Measurements from ENCODE around the gene MALAT1. TPM values are rescaled to one million over a fixed set of nuclear protein-coding genes. Genes with fewer than 3 reads are reported as not detected.

Gene MALAT1
- total and polyA plus RNA-seq, 2 of the 13 experiments (the other 11 are each of a cell fraction or from before 2014, with no cell fraction given): 143 to 1,237 TPM

DNA sequence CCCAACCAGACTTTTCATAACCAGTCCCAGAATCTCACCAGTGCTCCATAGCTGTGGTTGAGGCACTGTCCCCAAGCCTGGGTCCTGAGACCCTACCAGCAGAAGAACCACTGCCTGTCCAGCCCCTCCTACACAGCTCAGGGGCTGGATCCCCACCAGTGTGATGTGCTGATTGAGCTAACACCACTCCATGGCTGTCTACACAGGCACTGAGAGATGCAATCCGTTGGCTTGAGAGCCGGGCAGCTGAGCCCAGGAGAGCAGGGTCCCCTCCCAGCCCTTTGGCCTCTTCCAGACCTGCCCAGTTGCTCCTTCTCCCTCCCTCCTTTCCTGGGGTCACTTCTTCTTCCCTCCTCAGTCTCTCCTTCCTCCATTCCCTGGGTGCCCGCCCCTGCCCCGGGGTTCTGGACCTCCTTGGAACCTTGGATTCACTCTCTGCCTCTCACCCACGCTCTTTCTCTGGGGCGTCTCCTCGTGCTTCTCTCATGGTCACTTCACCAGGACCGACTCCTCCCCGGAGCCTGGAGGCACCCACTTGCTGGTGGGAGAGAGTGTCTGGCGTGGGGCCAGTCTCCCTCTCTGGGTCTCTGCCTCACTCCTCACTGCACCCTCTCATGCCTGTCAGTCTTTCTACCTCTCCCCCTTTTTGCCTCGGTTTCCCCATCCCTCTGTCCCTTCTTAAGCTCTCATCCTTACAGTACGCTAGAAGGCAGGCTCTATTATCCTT, 25.3 kb downstream of the MALAT1 start (continued):
- TF ChIP-seq, protein P1, sequence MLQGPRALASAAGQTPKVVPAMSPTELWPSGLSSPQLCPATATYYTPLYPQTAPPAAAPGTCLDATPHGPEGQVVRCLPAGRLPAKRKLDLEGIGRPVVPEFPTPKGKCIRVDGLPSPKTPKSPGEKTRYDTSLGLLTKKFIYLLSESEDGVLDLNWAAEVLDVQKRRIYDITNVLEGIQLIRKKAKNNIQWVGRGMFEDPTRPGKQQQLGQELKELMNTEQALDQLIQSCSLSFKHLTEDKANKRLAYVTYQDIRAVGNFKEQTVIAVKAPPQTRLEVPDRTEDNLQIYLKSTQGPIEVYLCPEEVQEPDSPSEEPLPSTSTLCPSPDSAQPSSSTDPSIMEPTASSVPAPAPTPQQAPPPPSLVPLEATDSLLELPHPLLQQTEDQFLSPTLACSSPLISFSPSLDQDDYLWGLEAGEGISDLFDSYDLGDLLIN (CRISPR knock-in tag; IDR thresholded peaks at IDR 0.05; ENCODE audit: borderline replicate concordance): no peak
- TF ChIP-seq DR1 (CRISPR knock-in tag; IDR thresholded peaks at IDR 0.05): no peak
- TF ChIP-seq ZNF589 (CRISPR knock-in tag; conservative IDR thresholded peaks at IDR 0.05): no peak
- no peak for TF ChIP-seq ZNF747 (CRISPR knock-in tag; IDR thresholded peaks at IDR 0.05; ENCODE audit: borderline replicate concordance)
- TF ChIP-seq HOXA7 (CRISPR knock-in tag; IDR thresholded peaks at IDR 0.05): no peak
- TF ChIP-seq YY1 (IDR thresholded peaks at IDR 0.05; ENCODE audit: insufficient read depth, insufficient replicate concordance, low read depth, low read length): no peak
- TF ChIP-seq ZNF713 (CRISPR knock-in tag; IDR thresholded peaks at IDR 0.05): no peak
- no peak for TF ChIP-seq SNRNP70 (IDR thresholded peaks at IDR 0.05; ENCODE audit: low read depth, low read length)
- TF ChIP-seq IKZF1 (IDR thresholded peaks at IDR 0.05): no peak
- TF ChIP-seq NCOA1 (CRISPR knock-in tag; IDR thresholded peaks at IDR 0.05): no peak
- TF ChIP-seq MYNN (CRISPR knock-in tag; IDR thresholded peaks at IDR 0.05; ENCODE audit: low read depth): no peak
- TF ChIP-seq, protein P2, sequence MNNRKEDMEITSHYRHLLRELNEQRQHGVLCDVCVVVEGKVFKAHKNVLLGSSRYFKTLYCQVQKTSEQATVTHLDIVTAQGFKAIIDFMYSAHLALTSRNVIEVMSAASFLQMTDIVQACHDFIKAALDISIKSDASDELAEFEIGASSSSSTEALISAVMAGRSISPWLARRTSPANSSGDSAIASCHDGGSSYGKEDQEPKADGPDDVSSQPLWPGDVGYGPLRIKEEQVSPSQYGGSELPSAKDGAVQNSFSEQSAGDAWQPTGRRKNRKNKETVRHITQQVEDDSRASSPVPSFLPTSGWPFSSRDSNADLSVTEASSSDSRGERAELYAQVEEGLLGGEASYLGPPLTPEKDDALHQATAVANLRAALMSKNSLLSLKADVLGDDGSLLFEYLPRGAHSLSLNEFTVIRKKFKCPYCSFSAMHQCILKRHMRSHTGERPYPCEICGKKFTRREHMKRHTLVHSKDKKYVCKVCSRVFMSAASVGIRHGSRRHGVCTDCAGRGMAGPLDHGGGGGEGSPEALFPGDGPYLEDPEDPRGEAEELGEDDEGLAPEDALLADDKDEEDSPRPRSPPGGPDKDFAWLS (CRISPR knock-in tag; IDR thresholded peaks at IDR 0.05; ENCODE audit: borderline replicate concordance): no peak
- peak; percentile 56; the same call in 1 of the 2 replicates for TF ChIP-seq NFKB2 (CRISPR knock-in tag; IDR thresholded peaks at IDR 0.05; ENCODE audit: borderline replicate concordance)
- TF ChIP-seq, protein P3, sequence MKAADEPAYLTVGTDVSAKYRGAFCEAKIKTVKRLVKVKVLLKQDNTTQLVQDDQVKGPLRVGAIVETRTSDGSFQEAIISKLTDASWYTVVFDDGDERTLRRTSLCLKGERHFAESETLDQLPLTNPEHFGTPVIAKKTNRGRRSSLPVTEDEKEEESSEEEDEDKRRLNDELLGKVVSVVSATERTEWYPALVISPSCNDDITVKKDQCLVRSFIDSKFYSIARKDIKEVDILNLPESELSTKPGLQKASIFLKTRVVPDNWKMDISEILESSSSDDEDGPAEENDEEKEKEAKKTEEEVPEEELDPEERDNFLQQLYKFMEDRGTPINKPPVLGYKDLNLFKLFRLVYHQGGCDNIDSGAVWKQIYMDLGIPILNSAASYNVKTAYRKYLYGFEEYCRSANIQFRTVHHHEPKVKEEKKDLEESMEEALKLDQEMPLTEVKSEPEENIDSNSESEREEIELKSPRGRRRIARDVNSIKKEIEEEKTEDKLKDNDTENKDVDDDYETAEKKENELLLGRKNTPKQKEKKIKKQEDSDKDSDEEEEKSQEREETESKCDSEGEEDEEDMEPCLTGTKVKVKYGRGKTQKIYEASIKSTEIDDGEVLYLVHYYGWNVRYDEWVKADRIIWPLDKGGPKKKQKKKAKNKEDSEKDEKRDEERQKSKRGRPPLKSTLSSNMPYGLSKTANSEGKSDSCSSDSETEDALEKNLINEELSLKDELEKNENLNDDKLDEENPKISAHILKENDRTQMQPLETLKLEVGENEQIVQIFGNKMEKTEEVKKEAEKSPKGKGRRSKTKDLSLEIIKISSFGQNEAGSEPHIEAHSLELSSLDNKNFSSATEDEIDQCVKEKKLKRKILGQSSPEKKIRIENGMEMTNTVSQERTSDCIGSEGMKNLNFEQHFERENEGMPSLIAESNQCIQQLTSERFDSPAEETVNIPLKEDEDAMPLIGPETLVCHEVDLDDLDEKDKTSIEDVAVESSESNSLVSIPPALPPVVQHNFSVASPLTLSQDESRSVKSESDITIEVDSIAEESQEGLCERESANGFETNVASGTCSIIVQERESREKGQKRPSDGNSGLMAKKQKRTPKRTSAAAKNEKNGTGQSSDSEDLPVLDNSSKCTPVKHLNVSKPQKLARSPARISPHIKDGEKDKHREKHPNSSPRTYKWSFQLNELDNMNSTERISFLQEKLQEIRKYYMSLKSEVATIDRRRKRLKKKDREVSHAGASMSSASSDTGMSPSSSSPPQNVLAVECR (CRISPR knock-in tag; IDR thresholded peaks at IDR 0.05; ENCODE audit: borderline replicate concordance): no peak
- TF ChIP-seq, protein P4, sequence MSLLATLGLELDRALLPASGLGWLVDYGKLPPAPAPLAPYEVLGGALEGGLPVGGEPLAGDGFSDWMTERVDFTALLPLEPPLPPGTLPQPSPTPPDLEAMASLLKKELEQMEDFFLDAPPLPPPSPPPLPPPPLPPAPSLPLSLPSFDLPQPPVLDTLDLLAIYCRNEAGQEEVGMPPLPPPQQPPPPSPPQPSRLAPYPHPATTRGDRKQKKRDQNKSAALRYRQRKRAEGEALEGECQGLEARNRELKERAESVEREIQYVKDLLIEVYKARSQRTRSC (CRISPR knock-in tag; IDR thresholded peaks at IDR 0.05; ENCODE audit: low read depth): no peak

All from HepG2 (cell line).